HepG2 (cell line): ENCODE measurements around the gene DLG1.

Experiments
- CEBPZ ChIP-seq: IDR thresholded peaks from 2 replicates; pipeline ENCODE4 v1.6.1; 2012; ENCODE audit warnings: low read length, improper control_type of control experiment
- CTCF ChIP-seq: sonication (generic); formaldehyde crosslinking; IDR thresholded peaks from 2 replicates; pipeline ENCODE4 v1.5.0; 2020; ENCODE audit warnings: mild to moderate bottlenecking, missing genetic modification reagents, moderate library complexity
- NFATC3 ChIP-seq: sonication (generic); formaldehyde crosslinking; IDR thresholded peaks from 2 replicates; pipeline ENCODE4 v1.5.1; 2020; ENCODE audit warnings: mild to moderate bottlenecking, missing genetic modification reagents
- NFKB2 ChIP-seq: sonication (generic); formaldehyde crosslinking; IDR thresholded peaks from 2 replicates; pipeline ENCODE4 v1.4.0; 2020; ENCODE audit warnings: missing genetic modification reagents, borderline replicate concordance
- NFRKB ChIP-seq: fragments of 450-650 bp; IDR thresholded peaks from 2 replicates; pipeline ENCODE4 v1.6.1; 2017
- NONO ChIP-seq, 2 experiments: fragments of 450-650 bp in 1 of 2; sonication (generic) in 1 of 2; formaldehyde crosslinking in 1 of 2; IDR thresholded peaks in 1 of 2; conservative IDR thresholded peaks in 1 of 2; 2 replicates each; pipeline versions ENCODE4 v1.6.1 to v1.8.0; 2017 to 2022; ENCODE audit warnings: mild to moderate bottlenecking in 1 of 2, missing genetic modification reagents in 1 of 2, moderate library complexity in 1 of 2
- POLR2A ChIP-seq, 2 experiments: IDR thresholded peaks; 2 replicates each; pipeline ENCODE4 v1.6.1; 2011; ENCODE audit warnings: low read depth in 2 of 2, low read length in 2 of 2, mild to moderate bottlenecking in 1 of 2, moderate library complexity in 1 of 2; ENCODE audit not compliant: insufficient read depth in 1 of 2
- TAF1 ChIP-seq: sonication (generic); formaldehyde crosslinking; IDR thresholded peaks from 2 replicates; pipeline ENCODE4 v1.4.0; 2020; ENCODE audit warnings: missing genetic modification reagents

GRCh38 chr3:197292648-197293047, 5.8 kb downstream of the DLG1 start:
- TF ChIP-seq CTCF, result no peak
- TF ChIP-seq NFATC3, result no peak
- TF ChIP-seq TAF1, result no peak
- no peak for TF ChIP-seq NONO (IDR thresholded peaks at IDR 0.05)
- no peak for TF ChIP-seq NONO (CRISPR knock-in tag; conservative IDR thresholded peaks at IDR 0.05)
- TF ChIP-seq NFKB2 (CRISPR knock-in tag), result no peak
- TF ChIP-seq POLR2A (IDR thresholded peaks at IDR 0.05; ENCODE audit: insufficient read depth in 1 of 2, low read depth in 2 of 2, low read length in 2 of 2), result no peak
- no peak for TF ChIP-seq NFRKB
- TF ChIP-seq CEBPZ, result no peak
